ENCODE measurements around the gene MAD2L2.

Gene MAD2L2

DNA sequence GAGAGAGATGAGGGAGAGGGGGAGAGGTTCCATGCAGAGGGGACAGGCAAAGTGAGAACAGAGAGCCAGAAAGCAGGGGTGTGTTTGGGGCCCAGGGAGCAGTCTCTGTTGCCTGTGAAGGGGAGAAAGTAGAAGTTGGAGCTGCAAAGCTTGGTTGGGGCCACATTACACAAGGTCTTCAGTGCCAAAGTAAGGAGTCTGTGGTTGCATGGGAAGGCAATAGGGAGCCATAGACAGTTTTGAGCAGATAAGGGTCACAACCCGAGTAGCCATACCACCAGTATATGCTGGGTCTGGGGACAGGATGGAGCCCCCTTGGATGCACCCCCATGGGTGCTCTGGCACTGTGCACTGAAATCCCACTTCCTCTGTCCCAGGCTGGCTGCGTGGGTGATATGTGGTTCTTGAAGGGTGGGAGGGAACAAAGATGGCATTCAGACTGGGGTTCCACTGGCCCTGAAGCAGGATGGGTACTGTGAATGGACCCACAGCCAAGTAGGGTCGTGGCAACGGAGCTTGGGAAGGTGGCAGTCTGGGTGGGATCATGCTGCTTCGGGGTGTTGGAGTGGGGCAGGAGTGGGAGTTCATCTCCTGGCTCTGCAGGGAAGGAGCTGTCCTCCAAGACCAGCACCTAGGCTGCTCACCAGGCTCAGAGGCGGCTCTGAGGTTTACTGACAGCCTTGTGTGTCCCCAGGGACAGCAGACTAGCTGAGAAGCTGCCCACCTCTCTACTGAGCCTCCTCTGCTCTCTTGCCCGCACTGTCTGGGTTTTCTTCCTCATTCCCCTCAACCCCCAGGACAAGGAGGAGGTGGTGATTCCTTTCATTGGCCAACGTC lies 22.6 kb upstream of the MAD2L2 start:
- Histone ChIP-seq H3K4me1 (ENCODE audit: control insufficient read depth, insufficient read depth, low read length) (peaks cover 23% of the 10 kb centered on the region), H3K36me3 (ENCODE audit: control insufficient read depth, insufficient read depth, low read length) (peaks cover 9% of the 10 kb centered on the region), H3K27me3 (ENCODE audit: control insufficient read depth, insufficient read depth, low read length) (no peaks in the 10 kb centered on the region)

DNA sequence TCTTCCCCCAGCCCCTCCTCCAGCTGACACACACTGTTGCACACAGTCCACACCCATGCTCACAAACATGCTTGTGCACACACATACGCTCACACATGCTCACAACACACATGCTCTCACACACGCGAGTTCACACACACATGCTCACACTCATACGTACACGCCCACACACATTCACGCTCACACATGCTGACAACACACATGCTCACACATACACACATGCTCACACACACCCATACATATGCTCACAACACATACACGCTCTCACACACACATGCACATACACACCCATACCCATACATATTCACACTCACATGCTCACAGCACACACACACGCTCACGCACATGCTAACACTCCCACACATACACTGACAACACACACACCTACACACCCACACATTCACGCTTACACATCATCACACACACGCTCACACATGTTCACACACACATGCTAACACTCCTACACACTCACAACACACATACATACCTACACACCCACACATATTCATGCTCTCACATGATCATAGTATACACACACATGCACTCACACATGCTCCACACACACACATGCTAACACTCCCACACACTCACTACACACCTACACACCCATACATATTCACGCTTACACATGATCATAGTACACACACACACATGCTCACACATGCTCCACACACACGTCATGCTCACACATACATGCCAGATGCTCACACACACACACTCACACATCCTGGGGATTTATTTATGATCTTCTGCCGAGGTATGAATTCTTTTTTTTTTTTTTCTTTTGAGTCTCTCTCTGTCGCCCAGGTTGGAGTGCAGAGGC lies 21.2 kb upstream of the MAD2L2 start:
- Histone ChIP-seq H3K36me3 (ENCODE audit: control insufficient read depth, insufficient read depth, low read length) (peaks cover 9% of the 10 kb centered on the region), H3K9ac (ENCODE audit: low read depth, low read length) (no peak overlapping the region), H3K9me3 (ENCODE audit: control insufficient read depth, insufficient read depth, low read length) (no peaks in the 10 kb centered on the region), H3K4me1 (ENCODE audit: control insufficient read depth, insufficient read depth, low read length) (peaks cover 20% of the 10 kb centered on the region), H3K27me3 (ENCODE audit: control insufficient read depth, insufficient read depth, low read length) (no peaks in the 10 kb centered on the region), H3K4me3 (ENCODE audit: low read depth, low read length) (no peak overlapping the region)

More for the DNA sequence above, 22.6 kb upstream of the MAD2L2 start:
- H3K9me3 ChIP-seq (ENCODE audit: control insufficient read depth, insufficient read depth, low read length) = no peaks in the 10 kb centered on the region
- no peak overlapping the region for H3K9ac ChIP-seq (ENCODE audit: low read depth, low read length)
- H3K4me3 ChIP-seq (ENCODE audit: low read depth, low read length) = no peak overlapping the region

DNA sequence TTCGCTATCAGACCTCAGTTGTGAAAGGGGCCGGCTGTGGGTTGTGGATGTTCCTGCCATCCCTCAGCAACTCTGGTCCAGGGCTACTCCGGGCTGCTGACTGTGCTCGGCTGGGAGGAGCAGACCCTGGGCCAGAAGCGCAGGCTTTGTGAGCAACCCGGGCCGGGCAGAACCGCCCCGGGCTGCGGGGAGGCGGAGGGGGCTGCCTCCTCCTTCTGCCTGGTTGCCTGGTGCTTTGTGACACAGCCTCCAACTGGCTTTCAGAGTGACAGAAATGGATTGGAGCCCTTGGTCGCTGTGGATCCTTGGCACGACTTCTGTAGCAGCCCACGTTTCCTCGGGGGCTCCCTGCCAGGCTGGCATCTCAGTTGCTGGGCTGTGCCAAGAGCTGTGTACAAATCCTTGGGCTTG lies 20.6 kb upstream of the MAD2L2 start:
- H3K36me3 ChIP-seq (ENCODE audit: control insufficient read depth, insufficient read depth, low read length) = peaks cover 9% of the 10 kb centered on the region
- no peaks in the 10 kb centered on the region for H3K27me3 ChIP-seq (ENCODE audit: control insufficient read depth, insufficient read depth, low read length)
- H3K9ac ChIP-seq (ENCODE audit: low read depth, low read length) = no peak overlapping the region
- no peak overlapping the region for H3K4me3 ChIP-seq (ENCODE audit: low read depth, low read length)
- peaks cover 20% of the 10 kb centered on the region for H3K4me1 ChIP-seq (ENCODE audit: control insufficient read depth, insufficient read depth, low read length)
- H3K9me3 ChIP-seq (ENCODE audit: control insufficient read depth, insufficient read depth, low read length) = no peaks in the 10 kb centered on the region

DNA sequence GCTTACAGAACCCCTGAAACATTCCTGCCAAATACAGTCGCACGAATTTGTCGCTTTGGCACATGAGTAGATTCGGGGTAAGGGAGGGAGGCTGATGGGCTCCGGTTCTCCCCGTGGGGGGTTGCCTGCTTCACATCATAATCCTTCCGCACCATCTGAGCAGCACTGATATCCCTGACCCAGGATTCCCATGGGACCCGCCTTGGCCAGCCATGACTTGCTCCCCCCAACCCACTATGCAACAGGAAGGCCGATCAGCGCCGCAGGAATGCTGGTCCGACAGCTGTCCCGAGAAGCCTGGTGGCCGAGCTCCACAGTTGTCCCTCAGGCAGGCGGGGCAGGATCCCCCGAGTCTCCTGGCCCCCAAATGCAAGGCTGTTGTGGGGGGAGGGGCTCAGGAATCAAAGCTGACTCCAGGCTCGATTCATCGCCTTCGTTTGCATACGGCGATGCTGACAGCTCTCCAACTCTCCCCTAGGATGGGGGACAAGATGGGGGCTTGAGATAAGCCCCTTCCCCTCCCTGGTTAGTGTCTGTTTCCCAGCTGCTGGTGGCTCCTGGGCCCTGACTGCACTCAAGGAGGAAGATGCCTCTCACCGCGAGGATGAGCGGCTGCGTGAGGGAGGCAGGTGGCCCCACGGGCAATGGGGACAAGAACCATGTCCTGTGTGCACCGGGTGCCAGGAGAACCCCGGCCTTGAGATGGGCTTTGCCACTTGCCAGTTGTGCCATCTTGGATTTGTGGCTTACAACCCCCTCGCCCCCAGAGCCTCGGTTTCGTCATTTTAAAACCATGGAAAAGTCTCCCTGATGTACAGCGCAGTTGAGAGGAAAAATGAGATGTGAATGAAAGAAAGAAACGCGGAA lies 19.9 kb upstream of the MAD2L2 start:
- no peaks in the 10 kb centered on the region for H3K9me3 ChIP-seq (ENCODE audit: control insufficient read depth, insufficient read depth, low read length)
- no peak overlapping the region for H3K9ac ChIP-seq (ENCODE audit: low read depth, low read length)
- no peaks in the 10 kb centered on the region for H3K27me3 ChIP-seq (ENCODE audit: control insufficient read depth, insufficient read depth, low read length)
- H3K4me1 ChIP-seq (ENCODE audit: control insufficient read depth, insufficient read depth, low read length) = peaks cover 20% of the 10 kb centered on the region
- H3K36me3 ChIP-seq (ENCODE audit: control insufficient read depth, insufficient read depth, low read length) = peaks cover 6% of the 10 kb centered on the region
- H3K4me3 ChIP-seq (ENCODE audit: low read depth, low read length) = no peak overlapping the region

DNA sequence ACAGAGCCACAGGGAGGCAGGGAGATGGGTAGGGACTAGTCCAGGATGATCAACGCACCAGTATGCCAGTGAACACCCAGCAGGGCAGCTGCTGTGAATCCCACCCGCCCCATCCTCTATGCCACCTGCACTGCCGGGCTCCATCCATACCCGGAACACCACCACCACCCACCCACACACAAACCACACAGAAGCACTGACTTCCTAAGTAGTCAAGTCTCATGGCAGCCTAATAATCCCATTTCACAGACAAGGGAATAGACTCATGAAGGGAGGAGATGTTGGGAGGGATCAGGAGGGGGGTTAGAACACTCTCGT lies 16.9 kb upstream of the MAD2L2 start:
- no peaks in the 10 kb centered on the region for H3K9me3 ChIP-seq (ENCODE audit: control insufficient read depth, insufficient read depth, low read length)
- H3K9ac ChIP-seq (ENCODE audit: low read depth, low read length) = no peak overlapping the region
- H3K27me3 ChIP-seq (ENCODE audit: control insufficient read depth, insufficient read depth, low read length) = no peaks in the 10 kb centered on the region
- peaks cover 6% of the 10 kb centered on the region for H3K36me3 ChIP-seq (ENCODE audit: control insufficient read depth, insufficient read depth, low read length)
- H3K4me1 ChIP-seq (ENCODE audit: control insufficient read depth, insufficient read depth, low read length) = peaks cover 9% of the 10 kb centered on the region
- H3K4me3 ChIP-seq (ENCODE audit: low read depth, low read length) = no peak overlapping the region

DNA sequence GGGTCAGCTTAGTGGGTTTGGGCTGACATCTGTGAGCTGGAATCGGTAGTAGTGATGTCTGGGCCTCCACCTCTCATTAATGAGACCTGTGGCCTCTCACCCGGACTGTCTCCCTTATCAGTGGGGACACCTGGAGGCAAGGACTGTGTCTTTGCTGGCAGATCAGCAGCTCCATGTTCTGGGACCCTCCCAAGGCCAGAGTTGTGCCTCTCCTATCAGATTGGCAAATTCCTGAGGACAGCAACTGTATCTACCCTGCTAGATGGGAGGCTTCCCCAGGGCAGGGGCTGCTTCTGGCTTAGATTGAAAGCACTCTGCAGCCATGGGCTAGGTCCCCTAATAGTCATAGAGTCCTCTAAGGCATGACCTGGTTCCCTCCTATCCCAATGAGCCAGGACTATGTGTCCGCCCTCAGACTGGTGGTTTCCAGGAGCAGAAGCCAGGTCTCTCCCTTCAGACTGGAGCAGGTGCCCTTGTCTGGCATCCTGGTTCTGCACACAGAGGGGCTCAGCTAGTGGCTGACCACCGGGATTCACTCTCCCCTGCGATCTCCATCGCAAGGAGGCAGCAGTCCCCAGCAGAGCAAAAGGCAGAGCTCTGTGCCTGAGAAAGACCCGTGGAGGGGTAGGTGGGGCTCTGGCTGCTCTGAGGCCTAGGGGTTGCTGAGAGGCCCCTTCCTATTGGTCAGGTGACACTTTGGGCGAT lies 16.4 kb upstream of the MAD2L2 start:
- Histone ChIP-seq H3K36me3 (ENCODE audit: control insufficient read depth, insufficient read depth, low read length) (peaks cover 5% of the 10 kb centered on the region), H3K27me3 (ENCODE audit: control insufficient read depth, insufficient read depth, low read length) (no peaks in the 10 kb centered on the region), H3K9ac (ENCODE audit: low read depth, low read length) (no peak overlapping the region), H3K4me3 (ENCODE audit: low read depth, low read length) (no peak overlapping the region), H3K4me1 (ENCODE audit: control insufficient read depth, insufficient read depth, low read length) (peaks cover 9% of the 10 kb centered on the region), H3K9me3 (ENCODE audit: control insufficient read depth, insufficient read depth, low read length) (no peaks in the 10 kb centered on the region)

DNA sequence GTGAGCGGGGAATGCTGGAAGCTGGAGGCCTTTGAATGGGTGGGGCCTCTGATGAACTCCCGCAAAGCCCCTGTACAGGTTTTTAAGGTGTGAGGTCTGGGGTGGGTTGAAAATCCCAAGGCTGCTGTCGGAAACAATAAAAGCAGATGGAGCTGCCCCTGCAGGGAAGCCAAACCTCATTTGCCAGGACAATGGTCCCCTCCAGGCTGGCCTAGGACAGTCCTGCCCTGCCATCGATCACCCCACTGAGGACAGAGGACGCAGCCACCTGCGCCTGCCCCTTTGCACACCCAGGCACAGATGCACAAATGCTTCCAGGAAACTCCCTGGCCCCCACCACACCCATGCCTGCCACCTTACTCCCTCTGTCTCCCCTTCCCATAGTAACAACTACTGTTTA lies 14.9 kb upstream of the MAD2L2 start:
- Histone ChIP-seq H3K9ac (ENCODE audit: low read depth, low read length) (no peak overlapping the region), H3K4me1 (ENCODE audit: control insufficient read depth, insufficient read depth, low read length) (peaks cover 9% of the 10 kb centered on the region), H3K9me3 (ENCODE audit: control insufficient read depth, insufficient read depth, low read length) (no peaks in the 10 kb centered on the region), H3K27me3 (ENCODE audit: control insufficient read depth, insufficient read depth, low read length) (no peaks in the 10 kb centered on the region), H3K36me3 (ENCODE audit: control insufficient read depth, insufficient read depth, low read length) (no peaks in the 10 kb centered on the region), H3K4me3 (ENCODE audit: low read depth, low read length) (no peak overlapping the region)

DNA sequence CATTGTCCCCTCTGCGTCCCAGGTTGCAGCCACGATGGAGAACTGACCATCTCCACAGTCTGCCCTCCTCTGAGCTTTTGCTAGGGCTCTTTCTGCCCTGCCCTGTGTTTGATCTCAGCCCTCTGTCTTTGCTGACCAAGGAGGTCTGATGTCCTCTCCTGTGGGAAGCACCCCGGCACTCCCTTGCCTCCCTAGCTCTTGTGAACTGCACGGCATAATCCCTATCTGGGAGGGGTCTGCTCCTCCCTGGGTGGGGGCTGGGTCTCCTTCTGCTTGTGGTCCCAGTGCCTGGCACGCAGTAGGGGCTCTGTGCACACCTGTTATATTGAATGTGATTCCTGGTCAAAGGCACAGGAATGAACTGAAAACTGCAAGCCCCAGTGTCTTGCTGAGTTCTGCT lies 13.0 kb upstream of the MAD2L2 start:
- H3K9me3 ChIP-seq (ENCODE audit: control insufficient read depth, insufficient read depth, low read length) = no peaks in the 10 kb centered on the region
- H3K27me3 ChIP-seq (ENCODE audit: control insufficient read depth, insufficient read depth, low read length) = no peaks in the 10 kb centered on the region
- H3K36me3 ChIP-seq (ENCODE audit: control insufficient read depth, insufficient read depth, low read length) = no peaks in the 10 kb centered on the region
- H3K9ac ChIP-seq (ENCODE audit: low read depth, low read length) = no peak overlapping the region
- peak overlapping the region; percentile 27 for H3K4me3 ChIP-seq (ENCODE audit: low read depth, low read length)
- H3K4me1 ChIP-seq (ENCODE audit: control insufficient read depth, insufficient read depth, low read length) = peaks cover 14% of the 10 kb centered on the region

DNA sequence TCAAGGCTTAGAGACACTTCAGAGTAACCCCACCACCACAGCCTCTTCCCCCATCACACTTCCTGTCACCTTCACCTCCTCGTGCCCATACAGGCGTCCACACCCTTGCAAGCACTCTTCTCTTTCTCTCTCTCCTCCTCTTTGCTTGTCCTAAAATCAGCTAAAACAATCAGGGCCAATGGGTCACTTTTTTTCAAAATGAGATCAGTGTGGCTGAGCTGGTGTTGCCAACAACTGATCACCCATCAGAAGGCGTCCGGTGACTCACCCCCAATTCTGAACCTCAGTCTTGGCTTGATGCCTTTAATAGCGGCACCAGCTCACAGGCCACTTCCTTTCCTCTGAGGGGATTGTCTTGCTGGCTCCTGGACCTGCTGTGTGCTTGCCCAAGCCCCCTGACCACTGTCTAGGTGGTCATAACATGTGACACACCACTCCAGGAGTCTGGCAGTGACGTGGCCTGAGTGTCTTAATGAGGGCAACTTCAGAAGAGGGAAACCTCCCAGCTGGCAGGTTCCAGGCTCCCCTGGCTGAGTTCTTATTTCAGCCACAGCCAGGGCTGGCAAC lies 12.2 kb upstream of the MAD2L2 start:
- Histone ChIP-seq H3K4me3 (ENCODE audit: low read depth, low read length) (peak overlapping the region; percentile 83), H3K27me3 (ENCODE audit: control insufficient read depth, insufficient read depth, low read length) (no peaks in the 10 kb centered on the region), H3K4me1 (ENCODE audit: control insufficient read depth, insufficient read depth, low read length) (peaks cover 19% of the 10 kb centered on the region)

DNA sequence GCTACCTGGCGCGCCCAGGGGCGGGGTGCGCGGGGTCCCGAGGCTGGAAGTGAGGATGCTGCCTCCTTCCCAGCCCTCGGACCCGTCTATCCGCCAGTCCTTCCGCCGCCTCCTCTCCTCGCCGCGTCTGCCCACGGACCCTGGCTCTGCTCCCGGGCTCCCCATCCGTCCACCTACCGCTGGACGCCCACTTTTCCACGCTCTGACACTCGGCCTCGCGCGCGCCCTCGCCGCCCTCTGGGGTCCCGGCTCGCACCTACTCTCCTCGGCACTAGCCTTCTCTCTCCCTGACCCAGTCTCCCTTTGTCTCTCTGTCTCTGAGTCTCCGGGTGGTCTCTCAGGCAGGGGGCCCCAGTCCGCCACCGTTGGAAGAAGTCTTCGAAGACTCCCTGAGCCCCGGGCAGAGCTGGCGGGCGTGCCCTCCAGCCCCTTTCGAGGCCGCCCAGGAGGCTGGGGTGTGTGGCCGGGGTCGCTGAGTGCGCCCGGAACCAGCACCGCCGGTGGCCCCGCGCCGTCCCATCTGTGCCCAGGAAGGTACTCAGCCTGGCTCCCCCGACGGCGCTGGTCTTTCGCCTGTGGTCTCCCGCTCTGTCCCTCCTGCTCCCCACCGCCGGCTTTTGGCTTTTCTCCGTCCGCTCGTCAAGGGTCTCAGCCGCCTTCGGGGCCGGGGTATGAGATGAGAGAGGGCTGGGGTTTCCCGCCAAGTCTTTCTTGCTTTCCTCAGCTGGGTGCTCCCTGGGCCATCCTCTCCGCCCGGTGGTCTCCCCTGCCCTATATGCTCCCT lies 11.2 kb upstream of the MAD2L2 start:
- Histone ChIP-seq H3K9me3 (ENCODE audit: control insufficient read depth, insufficient read depth, low read length) (no peaks in the 10 kb centered on the region), H3K4me1 (ENCODE audit: control insufficient read depth, insufficient read depth, low read length) (peaks cover 23% of the 10 kb centered on the region), H3K27me3 (ENCODE audit: control insufficient read depth, insufficient read depth, low read length) (no peaks in the 10 kb centered on the region), H3K36me3 (ENCODE audit: control insufficient read depth, insufficient read depth, low read length) (no peaks in the 10 kb centered on the region), H3K4me3 (ENCODE audit: low read depth, low read length) (peak overlapping the region; percentile 83), H3K9ac (ENCODE audit: low read depth, low read length) (peak overlapping the region; percentile 79)

More for the DNA sequence above, 12.2 kb upstream of the MAD2L2 start:
- no peaks in the 10 kb centered on the region for H3K9me3 ChIP-seq (ENCODE audit: control insufficient read depth, insufficient read depth, low read length)
- no peak overlapping the region for H3K9ac ChIP-seq (ENCODE audit: low read depth, low read length)
- H3K36me3 ChIP-seq (ENCODE audit: control insufficient read depth, insufficient read depth, low read length) = no peaks in the 10 kb centered on the region

All from iPS-15b (cell line).